ENCODE results near the gene OR10A3. TPM values are rescaled to one million over a fixed set of nuclear protein-coding genes. Genes with fewer than 3 reads are reported as not detected.
A peak's percentile ranks its signal among the peaks of the same experiment; 100 is the strongest.

The OR10A3 gene
- total RNA-seq, 1 donor from 2014 or later: not detected

DNA sequence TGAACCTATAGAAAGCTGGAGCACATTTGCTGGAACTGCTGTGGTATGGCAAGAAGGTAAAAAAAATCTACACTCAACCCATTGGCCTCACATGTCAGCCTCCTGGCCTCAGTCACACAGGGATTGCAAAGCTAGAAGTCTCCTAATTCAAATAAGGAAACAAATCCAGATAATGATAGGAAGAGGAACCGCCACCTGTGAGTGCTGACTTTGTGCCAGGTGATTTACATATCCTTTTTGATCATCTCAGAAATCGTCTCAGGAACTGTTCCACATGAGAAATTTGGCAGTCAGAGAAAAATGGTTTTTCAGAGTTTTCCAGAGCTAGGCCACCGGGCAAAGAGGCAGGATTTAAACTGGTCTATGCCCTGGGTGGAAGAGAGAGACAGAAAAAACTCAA is 22.8 kb upstream of the OR10A3 start:
- H3K27me3 ChIP-seq (ENCODE audit: insufficient read depth, low read length): no peaks in the 10 kb centered on the region
- peak overlapping the region; percentile 55 for H3K27ac Mint-ChIP-seq (ENCODE audit: unreplicated experiment)
- FAIRE-seq (no peak), DNase-seq (ENCODE audit: low read depth) (no peak)
- peak overlapping the region; percentile 94 for H3K27ac ChIP-seq (ENCODE audit: low read depth, low read length)
- no peak overlapping the region for H3K4me3 Mint-ChIP-seq (ENCODE audit: unreplicated experiment)
- no peaks in the 10 kb centered on the region for H3K79me2 ChIP-seq (ENCODE audit: insufficient read depth, low read length)
- peak overlapping the region; percentile 62 for H3K4me2 ChIP-seq (ENCODE audit: low read length)
- H3K36me3 ChIP-seq (ENCODE audit: insufficient read depth, low read length): no peaks in the 10 kb centered on the region
- H3K4me3 ChIP-seq (ENCODE audit: insufficient read depth, low read depth, low read length): no peak overlapping the region
- peak overlapping the region; percentile 78 for H3K9ac ChIP-seq (ENCODE audit: low read length)
- H2AFZ ChIP-seq (ENCODE audit: low read depth, low read length): no peak overlapping the region
- H3K27me3 Mint-ChIP-seq (ENCODE audit: low read depth, unreplicated experiment): peaks cover 5% of the 10 kb centered on the region
- peaks cover 8% of the 10 kb centered on the region for H3K9me3 Mint-ChIP-seq (ENCODE audit: unreplicated experiment)
- peaks cover 38% of the 10 kb centered on the region for H3K4me1 Mint-ChIP-seq (ENCODE audit: low read depth, unreplicated experiment)
- H3K36me3 Mint-ChIP-seq (ENCODE audit: low read depth, unreplicated experiment): peaks cover 2% of the 10 kb centered on the region
- H4K20me1 ChIP-seq (ENCODE audit: insufficient read depth, low read length): no peaks in the 10 kb centered on the region
- no peaks in the 10 kb centered on the region for H3K9me3 ChIP-seq (ENCODE audit: insufficient read depth, low read depth, low read length)
- H3K4me1 ChIP-seq (ENCODE audit: insufficient read depth, low read length): peaks cover 13% of the 10 kb centered on the region
- no peak for TF ChIP-seq EZH2 (IDR thresholded peaks at IDR 0.05; ENCODE audit: insufficient read depth, low read length)
- TF ChIP-seq, protein P1, sequence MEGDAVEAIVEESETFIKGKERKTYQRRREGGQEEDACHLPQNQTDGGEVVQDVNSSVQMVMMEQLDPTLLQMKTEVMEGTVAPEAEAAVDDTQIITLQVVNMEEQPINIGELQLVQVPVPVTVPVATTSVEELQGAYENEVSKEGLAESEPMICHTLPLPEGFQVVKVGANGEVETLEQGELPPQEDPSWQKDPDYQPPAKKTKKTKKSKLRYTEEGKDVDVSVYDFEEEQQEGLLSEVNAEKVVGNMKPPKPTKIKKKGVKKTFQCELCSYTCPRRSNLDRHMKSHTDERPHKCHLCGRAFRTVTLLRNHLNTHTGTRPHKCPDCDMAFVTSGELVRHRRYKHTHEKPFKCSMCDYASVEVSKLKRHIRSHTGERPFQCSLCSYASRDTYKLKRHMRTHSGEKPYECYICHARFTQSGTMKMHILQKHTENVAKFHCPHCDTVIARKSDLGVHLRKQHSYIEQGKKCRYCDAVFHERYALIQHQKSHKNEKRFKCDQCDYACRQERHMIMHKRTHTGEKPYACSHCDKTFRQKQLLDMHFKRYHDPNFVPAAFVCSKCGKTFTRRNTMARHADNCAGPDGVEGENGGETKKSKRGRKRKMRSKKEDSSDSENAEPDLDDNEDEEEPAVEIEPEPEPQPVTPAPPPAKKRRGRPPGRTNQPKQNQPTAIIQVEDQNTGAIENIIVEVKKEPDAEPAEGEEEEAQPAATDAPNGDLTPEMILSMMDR (IDR thresholded peaks at IDR 0.05; ENCODE audit: insufficient read depth, low read depth, low read length): no peak

DNA sequence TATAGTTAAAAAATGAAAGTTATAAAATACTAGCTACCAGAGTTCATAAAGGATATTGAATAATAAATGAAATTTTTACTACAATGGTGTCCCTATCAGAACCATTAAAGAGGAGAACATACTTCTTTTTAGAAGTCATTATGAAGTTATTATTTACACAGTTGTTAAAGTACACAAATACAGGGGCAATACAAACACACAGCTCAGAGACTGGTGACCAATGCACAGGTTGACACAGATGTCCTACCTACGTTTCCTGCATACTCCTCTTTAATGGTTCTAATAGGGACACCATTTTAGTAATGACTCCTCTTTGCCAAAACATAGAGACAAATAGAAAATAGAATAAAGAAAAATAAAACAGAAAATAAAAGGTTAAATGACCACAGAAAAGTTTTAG is 13.7 kb upstream of the OR10A3 start:
- Mint-ChIP-seq H3K27ac (ENCODE audit: unreplicated experiment) (no peak overlapping the region), H3K4me3 (ENCODE audit: unreplicated experiment) (no peak overlapping the region), H3K36me3 (ENCODE audit: low read depth, unreplicated experiment) (no peaks in the 10 kb centered on the region), H3K4me1 (ENCODE audit: low read depth, unreplicated experiment) (no peaks in the 10 kb centered on the region), H3K9me3 (ENCODE audit: unreplicated experiment) (peaks cover 3% of the 10 kb centered on the region), H3K27me3 (ENCODE audit: low read depth, unreplicated experiment) (peaks cover 4% of the 10 kb centered on the region)
- H4K20me1 ChIP-seq (ENCODE audit: insufficient read depth, low read length): no peaks in the 10 kb centered on the region
- no peak overlapping the region for H3K4me2 ChIP-seq (ENCODE audit: low read length)
- no peak for FAIRE-seq
- no peak overlapping the region for H3K9ac ChIP-seq (ENCODE audit: low read length)
- H3K79me2 ChIP-seq (ENCODE audit: insufficient read depth, low read length): no peaks in the 10 kb centered on the region
- H3K4me1 ChIP-seq (ENCODE audit: insufficient read depth, low read length): no peaks in the 10 kb centered on the region
- no peak overlapping the region for H3K27ac ChIP-seq (ENCODE audit: low read depth, low read length)
- no peak for DNase-seq (ENCODE audit: low read depth)
- no peaks in the 10 kb centered on the region for H3K27me3 ChIP-seq (ENCODE audit: insufficient read depth, low read length)
- TF ChIP-seq, protein P1 (IDR thresholded peaks at IDR 0.05; ENCODE audit: insufficient read depth, low read depth, low read length): no peak
- TF ChIP-seq EZH2 (IDR thresholded peaks at IDR 0.05; ENCODE audit: insufficient read depth, low read length): no peak
- no peaks in the 10 kb centered on the region for H3K9me3 ChIP-seq (ENCODE audit: insufficient read depth, low read depth, low read length)
- no peak overlapping the region for H2AFZ ChIP-seq (ENCODE audit: low read depth, low read length)
- H3K36me3 ChIP-seq (ENCODE audit: insufficient read depth, low read length): no peaks in the 10 kb centered on the region
- no peak overlapping the region for H3K4me3 ChIP-seq (ENCODE audit: insufficient read depth, low read depth, low read length)

DNA sequence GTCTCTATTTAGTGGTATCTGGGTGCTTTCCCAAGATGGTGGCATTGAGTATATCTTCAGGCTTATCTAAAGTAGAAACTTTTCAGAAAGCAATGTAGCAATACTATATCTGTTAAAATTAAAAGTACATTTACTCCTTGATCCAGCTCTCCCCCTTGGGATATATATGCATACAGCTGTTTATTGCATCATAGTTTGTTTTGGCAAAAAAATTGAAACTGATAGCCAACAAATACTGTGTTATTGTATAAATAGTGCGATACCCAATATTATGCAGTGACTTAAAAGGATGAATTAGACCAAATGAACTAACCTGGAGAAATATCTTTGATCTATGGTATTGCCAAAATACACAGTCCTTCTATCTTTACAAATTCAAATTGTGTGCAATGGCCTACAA is 8.4 kb upstream of the OR10A3 start:
- no peaks in the 10 kb centered on the region for H3K79me2 ChIP-seq (ENCODE audit: insufficient read depth, low read length)
- H3K27ac ChIP-seq (ENCODE audit: low read depth, low read length): no peak overlapping the region
- H3K27me3 ChIP-seq (ENCODE audit: insufficient read depth, low read length): peaks cover 4% of the 10 kb centered on the region
- H3K9ac ChIP-seq (ENCODE audit: low read length): no peak overlapping the region
- no peaks in the 10 kb centered on the region for H3K9me3 ChIP-seq (ENCODE audit: insufficient read depth, low read depth, low read length)
- no peak overlapping the region for H3K4me2 ChIP-seq (ENCODE audit: low read length)
- TF ChIP-seq EZH2 (IDR thresholded peaks at IDR 0.05; ENCODE audit: insufficient read depth, low read length): no peak
- TF ChIP-seq, protein P1 (IDR thresholded peaks at IDR 0.05; ENCODE audit: insufficient read depth, low read depth, low read length): no peak
- Mint-ChIP-seq H3K9me3 (ENCODE audit: unreplicated experiment) (peaks cover 3% of the 10 kb centered on the region), H3K27me3 (ENCODE audit: low read depth, unreplicated experiment) (peaks cover 5% of the 10 kb centered on the region), H3K36me3 (ENCODE audit: low read depth, unreplicated experiment) (no peaks in the 10 kb centered on the region), H3K4me3 (ENCODE audit: unreplicated experiment) (no peak overlapping the region), H3K27ac (ENCODE audit: unreplicated experiment) (no peak overlapping the region), H3K4me1 (ENCODE audit: low read depth, unreplicated experiment) (no peaks in the 10 kb centered on the region)
- FAIRE-seq (no peak), DNase-seq (ENCODE audit: low read depth) (no peak)
- no peak overlapping the region for H2AFZ ChIP-seq (ENCODE audit: low read depth, low read length)
- H4K20me1 ChIP-seq (ENCODE audit: insufficient read depth, low read length): no peaks in the 10 kb centered on the region
- H3K4me1 ChIP-seq (ENCODE audit: insufficient read depth, low read length): no peaks in the 10 kb centered on the region
- H3K36me3 ChIP-seq (ENCODE audit: insufficient read depth, low read length): no peaks in the 10 kb centered on the region
- H3K4me3 ChIP-seq (ENCODE audit: insufficient read depth, low read depth, low read length): no peak overlapping the region

Data from astrocyte (in vitro differentiated cells and primary cell).